Astrocyte of the cerebellum (primary cell): ENCODE results near the gene SYCE1.
"Not testable (repeated sequence)": the region's sequence is repeated elsewhere in the genome, so short reads cannot be mapped to it uniquely, and the experiment has no call there.

Experiments used
- DNase-seq: peaks from one replicate; pipeline ENCODE4 v3.0.0-alpha.2; 2011; ENCODE audit warnings: low read depth
- H3K4me3 ChIP-seq: 2 replicates; pipeline ENCODE4 v1.5.1; 2011; ENCODE audit warnings: mild to moderate bottlenecking, low read depth, low read length, moderate library complexity
- CTCF ChIP-seq: IDR thresholded peaks from 2 replicates; pipeline ENCODE4 v1.5.1; 2012; ENCODE audit warnings: low read length, low read depth, moderate library complexity, mild to moderate bottlenecking; ENCODE audit errors: missing control alignments
- in situ Hi-C: cut with HindIII; loops from 2 replicates; pipeline ENCODE4 v1.10.0; 2017; ENCODE audit warnings: low sequenced_read_pairs

Gene SYCE1

GRCh38 chr10:133600657-133601056, 35.3 kb upstream of the SYCE1 start:
- TF ChIP-seq CTCF, result no peak
- in situ Hi-C loops, result no loop called here
- no peak for DNase-seq
- H3K4me3 ChIP-seq, result no peak overlapping the region

- in situ Hi-C loops, DNase-seq, H3K4me3 ChIP-seq: not testable (repeated sequence)
Measured at GRCh38 chr10:133599869-133600268, 34.5 kb upstream of the SYCE1 start.

DNA sequence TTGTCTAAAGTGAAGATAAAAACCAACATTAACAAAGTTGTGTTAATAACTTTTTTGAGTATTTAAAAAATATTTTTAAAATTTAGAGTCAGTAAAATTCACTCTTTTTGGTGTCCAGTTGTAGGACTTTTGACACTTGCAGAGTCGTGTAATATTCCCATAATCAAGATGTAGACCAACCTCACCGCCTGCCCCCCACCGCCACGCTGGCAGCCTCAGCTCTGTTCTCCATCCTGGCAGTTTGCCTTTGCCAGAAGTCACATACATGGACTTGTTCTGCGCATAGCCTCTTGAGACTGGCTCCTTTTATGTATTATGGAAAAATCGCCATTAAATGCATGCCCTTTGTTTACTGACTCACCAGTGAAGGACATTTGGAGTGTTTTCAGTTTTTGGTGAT, 27.3 kb upstream of the SYCE1 start:
- H3K4me3 ChIP-seq, result no peak overlapping the region
- no peak for TF ChIP-seq CTCF
- in situ Hi-C loops, result no loop called here

DNA sequence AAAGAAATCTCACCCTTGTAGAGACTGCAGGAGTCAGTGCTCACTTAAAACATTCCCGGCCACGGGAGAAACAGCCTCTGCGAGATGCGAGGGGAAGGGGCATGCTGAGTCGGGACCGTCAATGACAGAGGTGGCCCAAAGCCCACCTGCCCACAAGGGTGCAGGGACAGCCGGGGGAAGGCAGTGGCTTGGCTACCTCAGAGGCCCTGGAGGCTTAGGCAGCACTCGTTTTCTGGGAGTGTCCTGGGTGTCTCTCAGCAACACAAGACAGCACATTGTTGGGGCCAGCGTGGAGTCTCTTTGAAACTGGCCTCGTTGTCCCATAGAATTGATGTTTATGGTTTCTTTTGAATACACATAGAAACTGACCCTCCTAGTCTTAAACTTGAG, 25.6 kb upstream of the SYCE1 start:
- no peak for TF ChIP-seq CTCF
- no peak for DNase-seq
- in situ Hi-C loops, result no loop called here
- H3K4me3 ChIP-seq, result no peak overlapping the region

More for the DNA sequence above, 27.3 kb upstream of the SYCE1 start:
- DNase-seq, result no peak

GRCh38 chr10:133590226-133590969, 25.0 kb upstream of the SYCE1 start:
- in situ Hi-C loops, result no loop called here
- DNase-seq, result no peak
- no peak overlapping the region for H3K4me3 ChIP-seq
- TF ChIP-seq CTCF, result no peak

GRCh38 chr10:133577037-133577436, 11.7 kb upstream of the SYCE1 start:
- in situ Hi-C loops, DNase-seq, H3K4me3 ChIP-seq: not testable (repeated sequence)

DNA sequence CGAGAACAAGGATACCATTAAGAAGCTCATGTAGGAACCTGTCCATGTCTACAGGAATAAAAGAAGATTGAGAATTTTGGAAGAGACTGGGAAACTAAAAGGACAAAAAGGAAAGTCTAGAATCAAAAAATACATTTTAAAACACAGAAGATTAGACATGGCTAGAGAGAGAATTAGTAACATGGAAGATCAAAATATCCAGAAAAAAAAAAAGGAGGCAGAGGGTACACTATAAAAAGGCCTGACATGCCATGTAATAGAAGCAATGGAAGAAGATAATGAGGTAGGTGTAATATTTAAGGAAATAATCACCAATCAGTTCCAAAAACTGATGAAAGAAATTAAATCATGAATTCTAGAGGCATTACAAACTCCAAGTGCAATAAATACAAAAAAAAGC, 8.1 kb upstream of the SYCE1 start:
- H3K4me3 ChIP-seq, in situ Hi-C loops, DNase-seq: not testable (repeated sequence)

- H3K4me3 ChIP-seq, DNase-seq, in situ Hi-C loops: not testable (repeated sequence)
Measured at GRCh38 chr10:133572055-133572454, 6.7 kb upstream of the SYCE1 start.

GRCh38 chr10:133569801-133570200, 4.4 kb upstream of the SYCE1 start:
- H3K4me3 ChIP-seq, in situ Hi-C loops, DNase-seq: not testable (repeated sequence)

DNA sequence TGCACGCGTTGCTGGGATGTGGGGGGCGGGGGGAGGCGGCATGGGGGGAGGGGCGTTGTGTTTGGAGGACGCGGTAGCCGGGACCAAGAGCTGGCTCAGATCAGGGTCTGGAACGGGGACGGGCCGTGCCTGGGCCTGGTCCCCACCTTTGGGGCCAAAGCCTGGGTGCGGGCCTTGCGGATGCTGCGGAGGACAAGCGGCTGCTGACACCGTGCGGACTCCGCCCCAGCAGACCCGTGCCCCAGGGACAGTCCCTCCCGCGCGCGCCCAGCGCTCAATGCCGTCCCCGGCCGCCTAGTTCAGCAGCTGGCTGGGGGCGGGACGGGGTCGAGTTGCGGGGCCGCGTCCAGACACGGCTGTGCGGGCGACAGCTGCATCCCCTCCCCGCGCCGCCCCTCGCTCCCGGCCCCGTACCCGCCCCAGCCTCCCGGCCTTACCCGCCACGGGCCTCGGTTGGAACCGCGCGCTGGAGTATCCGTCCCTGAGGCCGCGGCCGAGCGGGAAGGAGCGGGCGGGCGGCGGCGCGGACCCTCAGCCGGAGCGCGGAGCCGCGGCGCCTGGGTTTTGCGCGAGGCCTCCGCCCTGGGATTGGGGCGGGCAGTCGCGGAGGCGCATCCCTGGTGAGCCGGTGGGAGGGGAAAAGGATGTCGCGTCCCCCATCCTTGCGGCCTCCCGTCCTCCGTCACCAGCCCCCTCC, 3.6 kb upstream of the SYCE1 start:
- in situ Hi-C loops, DNase-seq, H3K4me3 ChIP-seq: not testable (repeated sequence)
